H1 (cell line): ENCODE data around the gene TBC1D32. TPM values are rescaled to one million over a fixed set of nuclear protein-coding genes. Genes with fewer than 3 reads are reported as not detected.

Experiments
- CTCF ChIA-PET: fragments of 300-600 bp; sonication (Branson Sonifier 250); formaldehyde crosslinking; loops from one replicate; lab custom pipeline; 2021; ENCODE audit not compliant: partially characterized antibody; lab: Charles Lee
- POLR2A ChIA-PET: fragments of 300-600 bp; sonication (Branson Sonifier 250); formaldehyde crosslinking; loops from one replicate; lab custom pipeline; 2021; ENCODE audit warnings: inconsistent platforms; ENCODE audit not compliant: partially characterized antibody; lab: Charles Lee
- DNase-seq, 2 experiments: peaks; one replicate each; pipeline versions ENCODE4 v3.0.0 to v3.0.0-alpha.2; 2010 to 2022; ENCODE audit warnings: low spot score in 2 of 2, low read depth in 1 of 2, mixed read lengths in 1 of 2
- FAIRE-seq: peaks from 2 replicates; lab custom pipeline; 2011; peaks lifted over from hg19 to GRCh38; lab: Jason Lieb, UNC
- H2AFZ ChIP-seq: 2 replicates; pipeline ENCODE4 v1.8.1; 2012; ENCODE audit warnings: low read length, inconsistent platforms
- H2AK5ac ChIP-seq: 2 replicates; pipeline ENCODE4 v1.6.1; 2013; ENCODE audit warnings: low read depth, low read length
- H2BK120ac ChIP-seq: replicated peaks from 2 replicates; pipeline ENCODE3; 2013; ENCODE audit warnings: low read depth, low read length, inconsistent platforms
- H2BK12ac ChIP-seq: 2 replicates; pipeline ENCODE4 v1.6.1; 2013; ENCODE audit warnings: low read depth, low read length
- H2BK15ac ChIP-seq: 2 replicates; pipeline ENCODE4 v1.6.1; 2013; ENCODE audit warnings: low read length
- H2BK20ac ChIP-seq: 2 replicates; pipeline ENCODE4 v1.6.1; 2013; ENCODE audit warnings: low read length
- H2BK5ac ChIP-seq: 2 replicates; pipeline ENCODE4 v1.6.1; 2013; ENCODE audit warnings: low read depth, low read length
- H3K14ac ChIP-seq: 2 replicates; pipeline ENCODE4 v1.6.1; 2013; ENCODE audit warnings: inconsistent platforms; ENCODE audit not compliant: insufficient read length
- H3K18ac ChIP-seq: 2 replicates; pipeline ENCODE4 v1.6.1; 2013; ENCODE audit warnings: low read length; ENCODE audit errors: extremely low read depth
- H3K23ac ChIP-seq: 2 replicates; pipeline ENCODE4 v1.6.1; 2013; ENCODE audit warnings: inconsistent platforms; ENCODE audit not compliant: insufficient read length
- H3K23me2 ChIP-seq: 2 replicates; pipeline ENCODE4 v1.6.1; 2013; ENCODE audit warnings: low read depth, low read length
- H3K27ac ChIP-seq: 2 replicates; pipeline ENCODE4 v1.6.1; 2011; ENCODE audit warnings: low read depth, low read length, inconsistent platforms
- H3K27me3 ChIP-seq, 4 experiments: replicated peaks in 1 of 4; 1 replicate in 1 of 4; 2 replicates in 3 of 4; pipeline versions ENCODE4 v1.6.1 to v1.8.1; 2011 to 2013; ENCODE audit warnings: low read length in 3 of 4, mild to moderate bottlenecking in 3 of 4, inconsistent platforms in 2 of 4, mixed read lengths in 2 of 4, moderate library complexity in 1 of 4; ENCODE audit not compliant: control insufficient read depth in 3 of 4, insufficient read depth in 3 of 4; ENCODE audit errors: extremely low read depth in 1 of 4
- H3K36me3 ChIP-seq, 4 experiments: 2 replicates each; pipeline versions ENCODE4 v1.6.1 to v1.8.1; 2011 to 2013; ENCODE audit warnings: mild to moderate bottlenecking in 4 of 4, low read length in 3 of 4, moderate library complexity in 2 of 4, control low read depth in 1 of 4, inconsistent platforms in 1 of 4; ENCODE audit not compliant: insufficient read depth in 4 of 4, control insufficient read depth in 2 of 4
- H3K4ac ChIP-seq: replicated peaks from 2 replicates; pipeline ENCODE3; 2013; ENCODE audit warnings: low read length, low read depth, mixed read lengths, inconsistent platforms; ENCODE audit not compliant: insufficient read length
- H3K4me1 ChIP-seq, 4 experiments: replicated peaks in 1 of 4; 1 replicate in 1 of 4; 2 replicates in 3 of 4; pipeline versions ENCODE4 v1.6.1 to v1.8.1; 2011 to 2013; ENCODE audit warnings: low read length in 3 of 4, inconsistent platforms in 2 of 4, mixed read lengths in 1 of 4; ENCODE audit not compliant: insufficient read depth in 4 of 4, control insufficient read depth in 3 of 4
- H3K4me2 ChIP-seq, 2 experiments: 2 replicates each; pipeline versions ENCODE4 v1.6.1 to v1.8.1; 2011 to 2013; ENCODE audit warnings: low read depth in 2 of 2, low read length in 2 of 2, control low read depth in 1 of 2, inconsistent platforms in 1 of 2, mild to moderate bottlenecking in 1 of 2; ENCODE audit not compliant: insufficient read depth in 1 of 2
- H3K4me3 ChIP-seq, 4 experiments: fragments of 200-600, 300-600 bp in 1 of 4; sonication (generic), shearing (Covaris generic), sonication (Bioruptor Twin) in 1 of 4; 2 replicates each; pipeline versions ENCODE4 v1.5.1 to v1.8.1; 2011 to 2016; ENCODE audit warnings: low read length in 4 of 4, low read depth in 3 of 4, control low read depth in 2 of 4, inconsistent platforms in 2 of 4, mild to moderate bottlenecking in 2 of 4, mixed read lengths in 1 of 4, moderate library complexity in 1 of 4; ENCODE audit not compliant: insufficient read depth in 2 of 4; ENCODE audit errors: extremely low read depth in 1 of 4
- H3K56ac ChIP-seq: replicated peaks from 2 replicates; pipeline ENCODE3; 2013; ENCODE audit warnings: low read depth, mild to moderate bottlenecking, mixed read lengths, low read length, inconsistent platforms; ENCODE audit not compliant: insufficient read length
- H3K79me1 ChIP-seq: 2 replicates; pipeline ENCODE4 v1.6.1; 2013; ENCODE audit warnings: low read depth, low read length, control low read depth
- H3K79me2 ChIP-seq, 2 experiments: 2 replicates each; pipeline versions ENCODE4 v1.6.1 to v1.8.1; 2012 to 2013; ENCODE audit warnings: low read length in 2 of 2, mild to moderate bottlenecking in 2 of 2, inconsistent platforms in 1 of 2; ENCODE audit not compliant: insufficient read depth in 2 of 2, control insufficient read depth in 1 of 2
- H3K9ac ChIP-seq, 4 experiments: replicated peaks in 1 of 4; 1 replicate in 1 of 4; 2 replicates in 3 of 4; pipeline versions ENCODE4 v1.6.1 to v1.8.1; 2011 to 2013; ENCODE audit warnings: low read depth in 3 of 4, low read length in 3 of 4, control low read depth in 2 of 4, mild to moderate bottlenecking in 2 of 4, moderate library complexity in 2 of 4, inconsistent platforms in 1 of 4; ENCODE audit errors: extremely low read depth in 1 of 4
- H3K9me3 ChIP-seq, 2 experiments: 2 replicates each; pipeline versions ENCODE4 v1.6.1 to v1.8.1; 2012 to 2013; ENCODE audit warnings: mild to moderate bottlenecking in 2 of 2, moderate library complexity in 2 of 2, control low read depth in 1 of 2, inconsistent platforms in 1 of 2, low read depth in 1 of 2, low read length in 1 of 2, mixed read lengths in 1 of 2; ENCODE audit not compliant: insufficient read depth in 2 of 2
- H4K20me1 ChIP-seq, 2 experiments: replicated peaks in 1 of 2; 2 replicates each; pipeline versions ENCODE3 to v1.8.1; 2011 to 2013; ENCODE audit warnings: inconsistent platforms in 2 of 2, low read length in 2 of 2, mild to moderate bottlenecking in 1 of 2; ENCODE audit not compliant: insufficient read depth in 2 of 2, control insufficient read depth in 1 of 2
- H4K5ac ChIP-seq: 2 replicates; pipeline ENCODE4 v1.6.1; 2013; ENCODE audit warnings: low read length, low read depth, mixed read lengths, inconsistent platforms; ENCODE audit not compliant: insufficient read length
- H4K8ac ChIP-seq: 2 replicates; pipeline ENCODE4 v1.8.0; 2013; ENCODE audit warnings: mild to moderate bottlenecking, moderate library complexity, low read length, inconsistent platforms; ENCODE audit not compliant: insufficient read depth; ENCODE audit errors: extremely low read depth
- H4K91ac ChIP-seq: replicated peaks from 2 replicates; pipeline ENCODE3; 2013; ENCODE audit warnings: low read length, mixed read lengths, inconsistent platforms; ENCODE audit not compliant: insufficient read length
- CTBP2 ChIP-seq: IDR thresholded peaks from 2 replicates; pipeline ENCODE4 v1.7.0; 2011; ENCODE audit warnings: borderline replicate concordance, mild to moderate bottlenecking, moderate library complexity, mixed read lengths, low read length; ENCODE audit not compliant: insufficient read depth, insufficient read length
- MAFK ChIP-seq: IDR thresholded peaks from 2 replicates; pipeline ENCODE4 v1.6.1; 2012; ENCODE audit warnings: low read depth, mild to moderate bottlenecking, improper control_type of control experiment, low read length
- NANOG ChIP-seq: IDR thresholded peaks from 2 replicates; pipeline ENCODE4 v1.6.1; 2011; ENCODE audit warnings: low read length, low read depth, mild to moderate bottlenecking, inconsistent platforms; ENCODE audit not compliant: insufficient read depth, poor library complexity, severe bottlenecking
- polyA plus RNA-seq, 7 experiments: library from polyadenylated mRNA; depleted of rRNA in 3 of 7; stranded (reverse) in 5 of 7; unstranded in 2 of 7; fragments of >200 nt in 5 of 7; fragments of 200-250 nt in 2 of 7; gene quantifications; 1 replicate in 5 of 7; 2 replicates in 1 of 7; 4 replicates in 1 of 7; pipeline versions ENCODE4 v1.2.1 to v1.2.3, GENCODE V29; 2011 to 2013; ENCODE audit warnings: missing spikeins in 2 of 7, mixed read lengths in 2 of 7
- total RNA-seq: library from RNA; stranded (reverse); fragmentation: NEBNext Ultra II Directional; extraction: Animal tissue kit (Norgen Biotek cat#: 25700); gene quantifications from 2 replicates; pipeline ENCODE4 v1.2.1, GENCODE V29; 2021

Gene TBC1D32
- total and polyA plus RNA-seq, 2 of the 8 experiments (the other 6 are each of a cell fraction or from before 2014, with no cell fraction given): 5.3 to 7.1 TPM

DNA sequence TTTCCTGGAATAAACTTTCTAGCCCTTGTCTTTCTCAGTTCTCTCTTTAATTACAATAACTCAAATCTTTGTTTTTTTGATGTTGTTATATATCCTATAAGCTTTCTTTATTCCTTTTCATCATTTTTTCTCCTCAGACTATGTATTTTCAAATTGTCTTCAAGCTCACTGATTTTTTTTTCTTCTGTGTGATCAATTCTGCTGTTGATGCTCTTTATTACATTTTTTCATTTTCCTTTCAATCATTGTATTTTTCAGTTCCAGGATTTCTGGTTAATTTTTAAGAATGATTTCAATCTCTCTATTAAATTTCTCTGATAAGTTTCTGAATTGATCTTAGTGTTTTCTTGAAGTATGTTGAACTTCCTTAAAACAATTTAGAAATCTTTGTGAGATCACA lies 209.7 kb downstream of the TBC1D32 start:
- Histone ChIP-seq H2BK20ac (no peak overlapping the region), H4K8ac (no peak overlapping the region), H3K23ac (no peak overlapping the region), H4K91ac (no peak overlapping the region), H3K4me1 (no peaks in the 10 kb centered on the region; a peak in 1 of 7 replicates), H3K23me2 (no peaks in the 10 kb centered on the region), H3K79me2 (no peaks in the 10 kb centered on the region), H3K79me1 (no peaks in the 10 kb centered on the region), H3K9me3 (peaks cover 0 to 2% of the 10 kb centered on the region in 2 experiments; a peak in 1 of 4 replicates), H4K5ac (no peak overlapping the region), H3K27ac (no peak overlapping the region), H3K56ac (no peak overlapping the region), H3K18ac (no peak overlapping the region), H2BK12ac (no peak overlapping the region), H3K4me2 (no peak overlapping the region), H3K4me3 (no peak overlapping the region), H3K9ac (no peak overlapping the region), H3K14ac (no peak overlapping the region), H2BK15ac (no peak overlapping the region), H3K36me3 (peaks cover 0 to 5% (median 0%) of the 10 kb centered on the region in 4 experiments; a peak in 1 of 8 replicates), H2BK120ac (no peak overlapping the region), H3K27me3 (no peaks in the 10 kb centered on the region), H2AFZ (no peak overlapping the region), H3K4ac (no peak overlapping the region), H2BK5ac (no peak overlapping the region), H4K20me1 (no peaks in the 10 kb centered on the region), H2AK5ac (no peak overlapping the region)
- POLR2A ChIA-PET: no interaction called here
- TF ChIP-seq NANOG: no peak
- TF ChIP-seq MAFK: no peak
- TF ChIP-seq CTBP2: no peak
- DNase-seq (no peak), FAIRE-seq (no peak)
- CTCF ChIA-PET: interaction anchor here (0.7 kb wide), 1 partner anchor 74 kb away, joined by 3 read pairs; no protein-coding TSS in a partner anchor
